SH-SY5Y (cell line): ENCODE results near the gene TMSB4X.

Experiments used
- GATA2 ChIP-seq: IDR thresholded peaks from 2 replicates; pipeline ENCODE4 v1.6.1; 2011; ENCODE audit warnings: mild to moderate bottlenecking, low read depth, low read length
- GATA3 ChIP-seq: IDR thresholded peaks from 2 replicates; pipeline ENCODE4 v1.6.1; 2011; ENCODE audit warnings: low read depth, mild to moderate bottlenecking, low read length, moderate library complexity

DNA sequence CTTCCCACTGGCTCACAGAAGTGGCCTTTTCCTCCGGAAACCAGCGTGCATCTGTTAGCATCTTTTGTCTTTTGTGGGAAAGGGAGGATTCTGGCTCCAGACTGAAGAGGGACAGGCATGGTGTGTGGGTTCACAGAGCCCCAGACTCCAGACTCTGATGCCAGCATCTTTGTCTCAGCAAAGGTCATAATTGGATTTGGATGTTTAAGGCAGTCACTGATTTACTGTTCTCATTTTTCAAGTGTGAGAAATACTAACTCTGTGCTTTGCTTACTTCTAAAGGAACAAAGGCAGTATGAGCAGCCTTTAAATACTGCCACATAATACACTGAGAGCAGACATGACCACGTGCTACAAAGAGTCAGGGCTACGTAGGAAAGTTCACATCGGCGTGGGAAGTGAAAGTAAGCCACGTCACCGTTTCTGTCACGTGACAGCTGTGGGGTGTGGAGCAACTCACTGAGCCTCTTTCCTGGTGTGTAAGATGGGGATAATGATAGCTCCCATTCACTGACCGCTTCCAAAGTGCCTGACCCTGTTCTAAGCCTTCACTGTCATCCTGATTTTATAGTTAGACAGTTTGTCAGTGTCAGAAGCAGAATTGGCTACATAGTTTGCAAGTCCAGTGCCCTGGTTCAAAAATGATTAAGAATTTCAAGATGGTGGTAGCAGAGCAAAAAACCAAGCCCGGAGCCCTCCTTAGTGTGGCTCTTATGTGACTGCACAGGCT lies 24.8 kb upstream of the TMSB4X start:
- no peak for TF ChIP-seq GATA2
- no peak for TF ChIP-seq GATA3
